Coronary artery (tissue), 2 donors: ENCODE measurements around the gene CDK19.

Experiments
- DNase-seq: peaks from one replicate; pipeline ENCODE4 v3.0.0-alpha.2; 2017; ENCODE audit warnings: low spot score
- H3K27ac ChIP-seq, 2 donors: fragments of 200-600 bp; sonication (generic); one replicate each; pipeline ENCODE4 v1.5.1; 2016 to 2019
- H3K4me3 ChIP-seq: fragments of 200-600 bp; sonication (generic); 2 replicates; pipeline ENCODE4 v1.5.1; 2016; ENCODE audit warnings: mild to moderate bottlenecking, moderate library complexity
- CTCF ChIP-seq: fragments of 200-600 bp; sonication (generic); IDR thresholded peaks from one replicate; pipeline ENCODE4 v1.5.1; 2019; ENCODE audit warnings: antibody characterized with exemption

Gene CDK19

GRCh38 chr6:110629153-110629552, 186.1 kb downstream of the CDK19 start:
- TF ChIP-seq CTCF, result no peak
- Histone ChIP-seq H3K4me3 (no peak overlapping the region), H3K27ac (no peak overlapping the region)
- DNase-seq, result no peak

DNA sequence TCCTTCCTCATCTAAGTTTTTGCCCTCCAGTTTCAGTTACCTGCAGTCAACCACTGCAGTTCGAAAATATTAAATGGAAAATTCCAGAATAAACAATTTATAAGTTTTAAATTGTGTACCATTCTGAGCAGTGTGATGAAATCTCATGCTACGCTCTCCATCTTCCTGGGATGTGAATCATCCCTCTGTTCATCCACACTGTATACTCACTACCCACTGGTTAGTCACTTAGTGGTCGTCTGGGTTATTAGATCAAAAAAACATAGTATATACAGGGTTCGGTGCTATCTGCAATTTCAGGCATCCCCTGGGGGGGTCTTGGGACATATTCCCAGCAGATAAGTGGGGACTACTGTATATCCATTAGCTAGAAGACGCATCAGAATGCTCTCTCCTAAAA, 186.9 kb downstream of the CDK19 start:
- no peak for DNase-seq
- TF ChIP-seq CTCF, result no peak
- H3K27ac ChIP-seq, result no peak overlapping the region
- no peak overlapping the region for H3K4me3 ChIP-seq

GRCh38 chr6:110626442-110626841, 188.8 kb downstream of the CDK19 start:
- no peak overlapping the region for H3K27ac ChIP-seq
- no peak overlapping the region for H3K4me3 ChIP-seq
- TF ChIP-seq CTCF, result no peak
- no peak for DNase-seq

- no peak for DNase-seq
- H3K27ac ChIP-seq, result no peak overlapping the region
- no peak overlapping the region for H3K4me3 ChIP-seq
- no peak for TF ChIP-seq CTCF
Measured at GRCh38 chr6:110625883-110626282, 189.4 kb downstream of the CDK19 start.

- TF ChIP-seq CTCF, result no peak
- DNase-seq, result no peak
- Histone ChIP-seq H3K4me3 (no peak overlapping the region), H3K27ac (no peak overlapping the region)
Measured at GRCh38 chr6:110622912-110623578, 192.2 kb downstream of the CDK19 start.

DNA sequence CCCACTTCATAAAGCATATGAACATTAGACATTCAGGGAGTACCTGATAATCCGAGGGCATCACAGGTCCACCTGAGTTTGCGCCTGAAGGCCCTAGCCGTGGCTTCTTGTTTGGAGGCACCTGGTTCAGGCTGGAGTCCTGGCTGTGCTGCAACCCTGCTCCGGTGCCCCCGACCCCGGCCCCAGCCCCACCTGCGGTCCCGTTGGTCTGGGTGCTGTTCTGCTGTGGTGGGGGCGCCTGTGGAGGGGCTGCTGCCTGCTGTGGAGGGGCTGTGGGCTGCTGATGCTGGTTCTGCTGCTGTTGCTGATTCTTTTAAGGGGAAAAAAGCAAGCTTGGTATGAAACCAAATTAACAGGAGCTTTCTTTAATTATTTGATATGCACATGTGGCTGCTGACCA, 194.2 kb downstream of the CDK19 start:
- TF ChIP-seq CTCF, result no peak

DNA sequence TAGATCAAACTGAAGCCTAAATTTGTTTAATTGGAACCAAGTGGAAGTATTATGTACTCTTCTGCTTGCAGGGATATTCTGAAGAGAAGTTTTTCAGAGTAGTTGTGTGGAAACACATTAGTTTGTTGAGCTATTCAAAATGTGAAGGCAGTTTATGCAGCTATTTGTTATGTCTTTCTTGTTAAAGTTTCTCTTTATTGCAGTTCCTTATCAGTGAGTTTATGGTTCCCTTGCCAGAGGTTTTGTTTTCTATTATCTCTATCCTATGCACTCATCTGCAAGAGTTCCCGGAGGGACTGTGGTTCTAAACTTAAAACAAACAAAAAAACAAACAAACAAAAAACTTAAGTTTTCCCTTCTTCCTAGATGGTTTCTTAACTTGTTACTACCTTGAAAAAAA, 195.2 kb downstream of the CDK19 start:
- Histone ChIP-seq H3K27ac (no peak overlapping the region), H3K4me3 (no peak overlapping the region)
- no peak for TF ChIP-seq CTCF
- no peak for DNase-seq

More for the DNA sequence above, 194.2 kb downstream of the CDK19 start:
- Histone ChIP-seq H3K27ac (no peak overlapping the region), H3K4me3 (no peak overlapping the region)
- no peak for DNase-seq
